GM04504 (cell line): ENCODE results near the gene TM9SF4.
"Not testable (repeated sequence)": the region's sequence is repeated elsewhere in the genome, so short reads cannot be mapped to it uniquely, and the experiment has no call there.

Source experiments
- DNase-seq: peaks from one replicate; pipeline ENCODE4 v3.0.0-alpha.2; 2012; ENCODE audit warnings: low read depth

The TM9SF4 gene

DNA sequence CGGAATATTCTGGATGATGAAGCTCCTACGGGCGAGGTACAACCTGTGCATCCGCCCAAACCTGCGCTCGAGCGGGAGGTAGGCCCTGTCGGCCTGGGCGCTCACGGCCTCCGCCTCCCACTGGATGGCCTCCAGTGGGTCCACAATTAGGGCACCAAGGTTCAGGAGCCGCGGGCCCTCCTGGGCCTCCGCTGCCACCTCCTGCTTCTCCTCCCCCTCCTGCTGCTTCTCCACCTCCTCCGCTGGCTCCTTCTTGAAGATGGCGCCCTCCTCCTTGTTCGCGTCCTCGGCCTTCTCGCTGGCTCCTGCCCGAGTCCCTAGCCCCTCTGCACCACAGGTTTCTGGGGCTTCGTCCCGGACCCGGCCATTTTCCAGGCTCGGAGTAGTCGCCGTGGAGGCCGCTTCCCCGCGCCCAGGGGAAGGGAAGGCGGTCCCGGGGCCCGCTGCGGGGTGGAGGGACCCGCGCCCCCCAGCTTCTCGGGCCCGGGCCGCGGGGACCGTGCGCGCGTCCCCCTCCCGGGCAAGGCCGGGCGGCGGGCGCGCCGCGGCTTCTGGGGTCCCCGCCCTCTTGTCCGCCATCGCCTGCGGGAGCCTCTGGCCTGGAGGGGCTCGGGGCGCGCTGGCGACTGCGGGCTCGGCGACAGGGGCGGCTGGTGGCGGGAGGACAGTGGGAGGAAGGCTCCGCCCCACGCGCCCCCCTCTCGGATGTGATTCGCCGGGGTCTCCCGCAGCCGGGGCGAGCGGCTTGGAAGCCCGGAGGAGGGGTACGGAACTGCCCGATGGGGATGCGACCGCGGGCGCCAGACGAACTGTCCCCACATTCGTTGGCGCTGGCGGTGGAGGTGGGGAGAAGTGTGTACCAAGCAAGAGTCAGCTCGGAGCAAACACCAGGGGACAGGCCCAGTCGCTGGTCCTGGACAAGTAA is 80.4 kb downstream of the TM9SF4 start:
- DNase-seq, result peak; percentile 17

DNA sequence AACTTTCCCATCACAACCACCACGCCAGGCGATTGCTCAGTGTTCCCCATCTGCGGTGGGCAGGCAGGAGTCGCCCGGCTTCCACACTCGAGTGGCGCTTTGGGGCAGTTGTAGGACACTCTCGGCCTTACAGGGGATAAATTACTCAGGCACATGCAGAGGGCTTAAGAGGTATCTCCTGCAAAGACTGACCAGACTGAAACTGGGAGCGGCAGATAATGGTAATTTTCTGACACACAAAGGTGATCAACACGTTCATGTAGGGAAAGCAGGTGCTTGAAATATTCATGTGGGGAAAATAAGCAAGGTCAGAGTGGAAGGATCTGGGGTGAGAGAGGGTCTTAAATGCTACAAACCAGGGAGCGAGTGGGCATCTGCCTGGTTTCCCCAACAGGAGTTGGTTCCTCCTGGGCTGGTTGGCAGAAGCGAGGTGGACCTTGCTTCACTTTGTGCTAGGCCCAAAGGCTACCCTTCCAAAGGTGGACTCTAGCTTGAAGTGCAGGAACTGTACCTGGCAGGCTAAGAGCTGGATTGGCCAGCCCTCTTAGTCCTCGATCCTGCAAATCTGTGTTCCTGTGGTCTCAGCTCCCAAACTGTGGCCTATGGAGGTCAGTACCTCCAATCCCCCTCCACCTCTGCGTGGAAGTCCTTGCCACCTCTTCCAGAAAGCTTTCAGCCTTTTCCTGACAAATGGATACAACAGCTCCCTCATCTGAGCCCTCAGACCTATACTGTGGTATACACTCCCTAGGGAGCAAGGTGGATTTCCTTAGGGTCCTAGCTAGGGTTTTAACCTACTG is 81.3 kb downstream of the TM9SF4 start:
- no peak for DNase-seq

DNA sequence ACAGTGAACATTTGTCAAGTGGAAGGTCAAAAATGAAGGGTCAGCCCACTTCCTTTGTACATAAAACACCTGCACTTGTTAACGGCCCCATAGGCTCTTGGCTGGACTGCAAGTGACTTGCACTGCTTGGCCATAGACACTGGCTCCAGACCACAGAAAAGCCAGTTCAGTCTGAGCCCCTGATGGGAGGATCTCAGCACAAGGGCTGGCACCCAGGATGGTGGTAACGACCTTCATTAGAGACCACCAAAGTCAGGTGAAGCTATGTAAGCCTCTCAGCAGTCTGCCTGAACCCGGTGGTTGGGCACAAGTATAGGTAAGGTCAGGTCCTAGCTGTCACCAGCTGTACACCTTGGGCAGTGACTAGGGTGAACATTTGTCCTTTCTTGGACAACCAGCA is 81.9 kb downstream of the TM9SF4 start:
- no peak for DNase-seq

DNA sequence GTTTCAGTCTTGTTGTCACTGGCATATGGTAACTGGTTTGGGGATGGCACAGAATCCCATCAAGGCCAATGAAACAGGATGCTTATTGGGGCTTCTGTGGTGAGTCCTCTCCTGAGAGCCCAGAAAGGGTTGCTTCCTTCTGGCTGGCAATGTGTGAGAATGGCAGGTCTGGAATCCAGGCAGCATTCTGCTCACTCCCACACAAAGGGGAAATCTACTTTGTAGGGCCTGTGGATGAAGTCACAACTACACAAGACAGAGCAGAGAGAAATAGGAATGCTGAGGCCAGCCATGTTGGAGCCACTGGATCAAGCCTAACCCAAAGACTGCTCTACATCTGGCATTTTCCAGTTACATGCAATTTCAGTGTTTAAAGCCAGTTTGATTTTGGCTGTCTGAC is 82.4 kb downstream of the TM9SF4 start:
- DNase-seq, result no peak

DNA sequence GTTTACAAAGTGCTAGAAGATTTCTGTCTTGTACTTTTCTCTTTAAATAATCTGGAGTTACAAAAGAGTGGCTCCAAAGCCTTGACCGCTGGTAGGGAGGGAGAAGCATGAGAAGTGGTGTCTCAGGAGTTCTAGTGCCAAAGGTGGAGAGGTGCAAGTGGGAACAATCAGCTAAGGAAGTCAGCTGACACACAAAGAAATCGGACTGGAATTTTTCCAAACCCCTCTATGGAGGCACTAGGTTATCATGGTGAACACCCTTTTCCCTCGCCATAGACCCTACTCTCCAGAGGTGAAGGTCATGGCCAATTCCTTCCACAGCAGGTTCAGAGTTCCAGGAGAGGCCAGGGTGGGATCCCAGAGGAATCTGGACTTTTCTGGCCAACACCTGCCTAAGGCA is 83.2 kb downstream of the TM9SF4 start:
- DNase-seq, result no peak

DNA sequence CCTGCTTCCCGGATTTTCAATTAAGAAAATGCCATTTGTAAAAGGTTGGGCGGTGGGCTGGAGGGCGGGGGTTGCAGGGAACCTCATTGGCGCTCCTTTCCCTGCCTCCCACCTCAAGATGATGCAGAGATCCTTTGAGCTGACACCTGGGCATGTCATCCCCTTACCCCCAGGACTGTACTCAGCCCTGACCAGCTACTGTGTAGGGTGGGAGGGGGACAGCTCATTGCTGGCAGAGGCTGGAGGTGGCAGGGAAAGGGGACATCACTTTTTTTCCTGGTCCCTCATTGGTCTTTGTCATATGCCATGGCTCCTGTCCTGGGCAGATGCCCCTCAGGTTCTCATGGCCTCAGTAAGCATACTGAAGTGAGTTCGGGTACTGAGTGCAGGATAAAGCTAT is 83.8 kb downstream of the TM9SF4 start:
- DNase-seq, result not testable (repeated sequence)

DNA sequence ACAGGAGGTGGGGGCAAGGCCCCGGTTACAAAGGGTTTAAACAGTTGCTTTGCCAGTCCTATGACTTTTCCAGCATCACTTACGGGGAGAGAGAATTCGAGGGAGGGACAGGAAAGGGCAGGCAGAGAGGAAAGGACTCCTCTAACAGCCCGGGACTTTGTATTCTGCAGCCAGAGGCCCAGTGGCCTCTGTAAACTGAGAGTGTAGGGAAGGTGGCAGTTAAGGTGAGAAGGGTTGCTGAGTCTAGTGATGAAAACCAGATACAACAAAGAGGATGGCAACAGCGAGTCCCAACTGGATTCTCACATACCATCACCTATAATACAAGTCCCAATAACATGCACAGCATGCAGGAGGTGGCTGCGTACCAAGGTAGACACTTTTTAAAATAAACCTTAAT is 84.5 kb downstream of the TM9SF4 start:
- no peak for DNase-seq

DNA sequence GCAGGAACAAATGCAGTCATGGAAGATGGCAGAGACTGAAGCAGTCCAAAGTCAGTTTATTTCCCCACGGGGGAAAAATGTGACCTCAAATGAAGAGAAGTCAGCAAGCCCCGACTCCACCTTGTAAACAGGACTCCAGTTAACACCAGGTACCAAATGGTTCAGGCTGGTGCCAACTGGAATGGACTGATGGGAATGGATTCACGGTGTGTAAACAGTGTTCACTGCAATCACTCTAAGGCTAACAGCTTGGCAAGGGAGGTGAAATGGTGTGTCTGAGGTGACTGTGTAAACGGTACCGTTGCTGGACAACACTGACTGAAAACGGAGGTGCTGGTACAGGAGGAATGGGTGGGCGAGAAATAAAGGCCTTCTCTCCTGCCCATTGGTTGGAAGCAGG is 86.1 kb downstream of the TM9SF4 start:
- DNase-seq, result no peak

DNA sequence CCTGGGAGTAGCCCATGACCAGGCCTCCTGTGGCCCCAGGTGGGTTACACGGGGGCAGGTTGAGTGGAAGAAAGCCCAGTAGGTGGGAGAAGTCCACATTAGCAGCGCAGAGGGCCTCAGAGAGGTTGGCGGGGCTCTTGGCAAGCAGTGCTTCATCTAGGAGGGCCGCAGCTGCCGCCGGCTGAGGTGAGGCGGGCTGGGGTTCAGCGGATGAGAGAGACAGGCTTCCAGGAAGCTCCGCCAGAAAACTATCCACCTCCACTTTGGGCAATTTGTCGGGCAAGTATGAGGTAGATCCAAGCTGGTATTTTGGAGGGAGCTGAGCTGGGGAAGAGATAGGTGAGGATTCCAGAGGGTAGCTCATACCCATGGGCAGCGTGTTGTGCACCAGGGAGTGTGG is 87.1 kb downstream of the TM9SF4 start:
- not testable (repeated sequence) for DNase-seq

DNA sequence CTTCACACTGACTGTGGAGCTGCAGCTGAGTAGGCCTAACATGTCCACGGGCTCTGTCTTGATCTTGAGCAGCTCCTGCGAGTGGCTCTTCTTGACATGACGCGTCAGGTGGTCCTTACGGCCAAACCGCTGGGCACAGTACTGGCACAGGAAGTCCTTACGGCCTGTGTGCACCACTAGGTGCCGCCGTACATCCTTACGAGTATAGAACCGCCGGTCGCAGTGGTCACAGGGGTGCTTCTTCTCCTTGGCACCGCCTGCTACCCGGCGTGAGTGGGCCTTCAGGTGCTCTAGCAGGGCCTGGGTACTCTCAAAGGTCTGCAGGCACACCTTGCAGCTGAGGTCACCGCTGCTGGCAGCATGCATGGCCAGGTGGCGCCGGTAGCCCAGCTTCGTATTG is 87.6 kb downstream of the TM9SF4 start:
- not testable (repeated sequence) for DNase-seq

DNA sequence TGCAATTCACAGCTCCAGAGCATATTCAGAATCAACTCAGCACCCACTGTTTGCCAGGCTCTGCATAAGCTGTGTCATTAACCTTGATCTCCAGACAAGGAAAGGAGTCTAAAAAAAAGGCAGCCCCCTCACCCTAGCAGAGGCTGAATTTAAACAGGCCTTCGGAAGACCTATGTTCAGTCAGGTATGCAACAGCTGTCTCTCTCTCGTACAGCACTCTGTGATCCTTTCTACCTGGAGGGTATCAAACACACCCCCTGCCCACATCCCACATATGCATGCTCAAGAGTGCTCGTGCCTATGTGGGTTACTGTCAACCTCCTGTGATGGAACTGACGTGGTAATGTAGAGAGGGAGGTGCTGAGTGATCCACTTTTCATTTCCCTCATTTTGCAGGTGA is 89.5 kb downstream of the TM9SF4 start:
- DNase-seq, result no peak

DNA sequence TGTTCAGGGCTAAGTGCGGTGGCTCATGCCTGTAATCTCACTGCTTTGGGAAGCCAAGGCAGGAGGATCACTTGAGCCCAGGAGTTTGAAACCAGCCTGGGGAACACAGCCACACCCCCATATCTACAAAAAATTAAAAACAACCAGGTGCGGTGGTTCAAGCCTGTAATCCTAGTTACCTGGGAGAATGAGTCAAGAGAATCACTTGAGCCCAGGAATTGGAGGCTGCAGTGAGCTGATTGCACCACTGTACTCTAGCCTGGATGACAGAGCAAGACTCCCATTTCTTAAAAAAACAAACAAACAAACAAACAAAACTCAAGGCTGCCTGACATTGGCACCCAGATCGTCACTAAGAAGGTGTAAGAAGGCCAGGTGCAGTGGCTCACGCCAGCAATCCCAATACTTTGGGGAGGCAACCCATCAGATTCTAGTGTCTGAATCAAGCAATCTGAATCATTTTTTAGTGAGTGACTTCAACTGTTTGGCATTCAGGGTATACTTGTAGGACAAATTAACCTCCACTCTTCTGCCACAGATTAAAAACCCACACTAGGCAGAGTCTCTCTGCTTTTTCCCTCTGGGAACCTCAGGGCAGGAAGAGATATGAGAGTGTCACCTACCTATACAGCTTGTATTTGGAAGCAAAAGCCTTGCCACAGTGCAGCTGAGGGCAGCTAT is 91.9 kb downstream of the TM9SF4 start:
- no peak for DNase-seq

DNA sequence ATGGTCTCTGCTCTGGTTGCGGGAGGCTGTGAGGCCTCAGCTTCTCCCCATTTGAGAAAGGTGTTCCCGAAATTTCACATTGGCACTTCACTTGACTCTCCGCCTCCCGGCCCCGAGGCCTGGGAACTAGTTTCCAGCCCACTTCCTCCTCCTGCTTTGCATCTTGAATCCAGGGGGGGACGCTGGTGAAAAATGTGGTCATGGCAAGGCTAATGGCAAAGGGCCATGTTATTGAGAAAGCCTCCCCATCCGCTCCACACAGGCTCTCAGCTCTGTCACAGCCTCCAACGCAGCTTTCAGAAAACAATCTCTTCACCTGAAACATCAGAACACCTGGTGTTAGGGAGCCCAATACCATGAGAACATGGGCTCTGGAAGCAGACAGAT is 92.5 kb downstream of the TM9SF4 start:
- DNase-seq, result no peak

DNA sequence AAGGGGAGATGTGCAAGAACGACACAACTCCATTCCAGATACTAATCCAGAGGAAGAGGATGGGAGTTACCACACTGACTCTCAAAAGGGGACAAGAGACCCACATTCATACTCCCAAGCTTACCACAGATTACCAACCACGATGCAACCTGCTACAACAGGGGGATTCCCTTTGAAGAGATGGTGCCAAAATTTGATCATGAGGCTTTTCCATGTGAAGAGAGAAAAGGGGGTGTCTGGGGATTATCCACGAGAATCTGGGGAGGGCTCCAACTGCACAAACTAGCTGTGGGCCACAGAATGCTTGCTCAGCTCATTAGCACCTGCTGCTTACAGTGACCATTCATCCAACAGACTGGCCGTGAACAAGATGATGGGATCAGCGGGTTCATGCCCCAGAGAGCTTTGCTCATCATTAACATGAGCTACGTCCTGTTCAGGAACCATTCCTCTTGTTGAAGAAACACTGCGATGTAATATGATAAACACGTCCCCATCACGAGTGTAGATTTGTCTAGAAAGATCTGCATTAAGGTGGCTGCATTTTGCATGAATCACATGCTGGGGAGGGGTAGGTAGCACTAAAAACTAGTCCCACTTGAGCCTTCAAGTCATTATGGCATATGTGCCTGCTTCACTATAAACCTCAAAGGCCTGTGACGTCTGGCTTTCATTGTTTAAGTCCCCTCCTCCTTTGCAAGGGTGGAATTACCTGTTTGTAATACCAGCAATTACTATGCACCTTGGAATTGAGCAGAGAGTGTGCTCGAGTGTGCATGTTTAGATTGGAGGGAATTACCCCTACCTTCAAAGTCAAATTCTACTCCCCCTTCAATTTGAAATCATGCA is 94.1 kb downstream of the TM9SF4 start:
- no peak for DNase-seq

DNA sequence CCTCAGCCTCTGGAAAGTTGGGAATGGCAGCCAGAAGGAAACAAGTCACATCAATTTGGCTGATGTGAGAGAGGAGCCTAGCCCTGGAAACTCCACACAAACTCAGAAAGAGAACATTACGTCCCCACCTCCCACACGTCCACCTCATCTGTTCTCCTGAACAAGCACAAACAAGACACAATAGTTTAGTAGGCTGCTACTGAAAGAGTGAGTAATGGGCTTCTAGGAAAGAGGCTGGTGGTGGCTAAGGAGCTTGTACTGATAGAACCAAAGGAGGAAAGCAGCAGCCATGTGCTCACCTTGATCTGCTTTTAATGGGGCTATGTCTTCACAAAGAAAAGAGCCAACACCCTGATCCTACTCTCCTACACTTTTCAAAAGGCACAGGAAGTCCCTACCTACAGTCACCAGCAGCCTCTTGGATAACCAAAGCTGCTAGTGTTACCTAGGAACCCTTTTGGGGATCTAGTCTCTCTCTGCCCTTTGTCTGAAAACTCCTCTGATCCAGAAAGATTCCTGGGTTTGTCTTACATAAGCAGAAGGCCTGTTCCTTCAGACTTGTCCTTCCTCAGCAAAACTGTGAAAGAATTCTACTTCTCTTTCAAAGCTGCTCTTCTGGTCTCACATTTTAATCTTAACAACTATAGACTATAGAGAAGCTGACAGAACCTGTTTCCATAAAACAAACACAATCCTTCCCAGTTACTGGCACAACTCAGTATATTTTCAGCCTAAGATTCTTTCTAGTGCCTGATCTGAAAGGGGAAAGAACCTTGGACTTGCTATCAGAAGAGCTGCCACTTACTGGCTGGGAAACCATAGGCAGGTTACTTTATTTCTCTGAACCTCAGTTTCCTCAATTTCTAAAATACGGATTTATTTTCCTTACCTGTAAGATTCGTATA is 94.9 kb downstream of the TM9SF4 start:
- no peak for DNase-seq

DNA sequence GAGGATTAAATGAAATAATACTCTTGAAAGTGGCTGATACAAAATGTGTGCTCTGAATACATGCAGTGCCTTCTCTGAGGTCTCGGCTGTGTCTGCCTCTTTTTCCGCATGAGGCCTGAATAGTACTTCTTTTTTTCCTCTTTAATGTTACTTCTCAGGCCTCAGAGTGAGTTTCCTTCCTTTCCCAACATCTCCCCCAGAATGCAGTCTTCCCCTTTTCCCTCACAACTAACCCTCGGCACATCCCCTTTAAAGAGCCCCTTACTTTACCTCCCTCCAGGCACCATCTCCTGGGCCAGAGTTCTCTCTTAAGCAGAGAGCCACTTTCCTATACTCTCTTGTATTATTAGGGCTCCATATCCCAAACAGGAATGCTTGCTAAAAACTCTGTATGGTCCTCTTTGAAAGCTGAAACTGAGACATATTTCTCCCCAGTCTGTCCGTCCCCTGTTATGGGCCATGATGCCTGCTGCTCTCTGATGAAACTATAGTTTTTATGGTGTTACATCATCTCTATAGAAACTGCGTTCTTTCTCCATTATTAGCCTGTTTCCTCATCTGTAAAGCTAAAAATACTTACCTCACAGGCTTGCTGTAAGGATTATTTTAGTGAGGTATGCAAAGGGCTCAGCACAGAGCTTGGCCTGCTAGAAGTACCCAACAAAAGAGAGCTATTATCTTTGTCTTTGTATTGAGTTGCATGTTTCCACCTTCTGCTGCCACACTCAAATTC is 95.8 kb downstream of the TM9SF4 start:
- DNase-seq, result no peak

DNA sequence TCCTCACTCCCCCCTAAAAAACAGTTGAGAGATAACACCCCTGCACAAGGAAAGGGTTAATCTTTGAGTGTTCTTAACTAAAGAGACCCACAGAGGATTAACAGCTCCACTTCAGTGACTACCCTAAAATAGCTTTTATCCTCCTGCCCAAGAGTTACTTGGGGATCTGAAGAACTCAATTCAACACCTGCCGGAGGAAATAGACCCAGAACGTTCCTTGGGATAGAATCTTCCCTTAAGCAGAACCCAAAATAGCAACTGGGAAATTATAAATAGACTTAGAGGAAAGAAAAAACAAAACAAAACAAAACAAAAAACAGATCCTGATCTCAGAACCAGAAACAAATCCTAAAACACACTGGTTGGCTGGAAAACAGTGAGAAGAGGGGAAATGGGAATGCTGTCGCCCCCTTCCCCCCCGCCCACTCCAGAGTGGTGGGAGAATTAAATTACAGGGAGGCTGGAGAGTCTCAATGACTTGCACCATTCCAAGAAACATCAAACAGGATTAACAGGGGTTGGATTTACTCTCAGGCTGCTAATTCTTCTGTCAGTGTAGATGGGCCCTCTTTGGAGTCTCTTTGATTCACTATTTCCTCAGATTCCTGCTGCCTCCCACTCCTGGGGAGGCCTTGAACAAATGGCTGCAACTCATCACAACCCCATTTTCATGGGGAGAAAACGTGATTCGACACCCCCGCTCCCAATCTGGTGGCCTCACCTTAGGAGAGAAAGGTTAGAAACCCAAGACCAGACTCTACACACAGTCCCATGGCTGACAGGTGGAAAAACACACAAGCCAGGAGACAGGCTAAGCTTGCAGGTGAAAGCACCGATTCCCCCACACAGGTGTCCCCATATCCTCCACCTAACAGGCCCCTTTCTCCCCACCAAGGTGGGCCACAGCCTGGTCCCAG is 96.6 kb downstream of the TM9SF4 start:
- no peak for DNase-seq

DNA sequence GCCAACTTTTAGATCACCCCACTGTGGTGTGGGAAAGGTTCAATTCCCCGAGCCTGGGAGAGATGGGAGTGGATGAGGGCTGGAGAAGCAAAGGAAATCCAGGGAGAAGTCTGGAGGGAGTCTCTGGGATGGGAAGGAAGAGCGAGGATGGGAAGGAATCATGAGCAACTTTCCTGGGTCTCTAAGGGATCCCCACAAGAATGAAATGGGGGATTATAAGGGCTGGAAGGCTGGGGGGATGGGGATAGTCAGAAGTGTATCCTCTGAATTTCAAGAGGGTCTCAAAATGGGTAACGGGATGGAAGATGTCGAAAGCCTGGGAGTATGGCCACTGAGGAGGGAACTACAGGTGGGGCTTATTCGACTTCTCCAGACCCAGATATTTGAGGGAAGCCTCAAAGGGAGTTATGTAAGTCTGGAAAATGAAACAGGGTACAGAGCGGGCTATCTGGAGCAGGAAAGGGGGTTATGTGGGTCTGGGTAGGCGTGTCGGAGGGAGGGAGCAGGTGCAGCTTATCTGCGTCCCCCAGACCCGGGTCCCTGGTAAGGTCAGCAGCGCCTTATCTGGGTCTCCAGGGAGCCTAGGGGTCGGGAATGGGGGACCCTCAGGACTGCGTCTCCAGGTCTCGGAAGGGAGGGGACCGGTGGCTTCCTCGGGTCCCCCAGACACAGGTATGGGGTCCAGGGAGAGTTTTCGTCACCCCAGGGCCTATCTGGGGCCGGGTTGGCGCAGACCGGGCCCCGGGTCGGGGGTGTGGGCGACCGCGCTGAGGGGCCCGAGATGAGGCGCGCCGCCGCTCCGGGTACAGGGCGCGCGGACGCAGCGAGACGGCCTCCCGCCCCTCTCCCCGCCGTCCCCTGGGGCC is 97.5 kb downstream of the TM9SF4 start:
- no peak for DNase-seq
